Mesothelial cell of epicardium (in vitro differentiated cells): ENCODE results near the gene PTPRG. TPM values are rescaled to one million over a fixed set of nuclear protein-coding genes. Genes with fewer than 3 reads are reported as not detected.
A peak's percentile ranks its signal among the peaks of the same experiment; 100 is the strongest.

Experiments
- DNase-seq, 2 experiments: peaks; one replicate each; pipeline ENCODE4 v3.0.0; 2021; ENCODE audit warnings: low spot score in 2 of 2; ENCODE audit not compliant: unreplicated experiment in 2 of 2
- H3K27ac Mint-ChIP-seq: 2 replicates; pipeline ENCODE4 v1.8.0; 2021; ENCODE audit warnings: mixed read lengths
- H3K27me3 Mint-ChIP-seq: 2 replicates; pipeline ENCODE4 v1.8.0; 2021; ENCODE audit warnings: low read depth, mixed read lengths
- H3K36me3 Mint-ChIP-seq: 2 replicates; pipeline ENCODE4 v1.8.0; 2021; ENCODE audit warnings: mixed read lengths
- H3K4me1 Mint-ChIP-seq: 2 replicates; pipeline ENCODE4 v1.8.0; 2021; ENCODE audit warnings: mixed read lengths
- H3K4me3 Mint-ChIP-seq: 2 replicates; pipeline ENCODE4 v1.8.0; 2021; ENCODE audit warnings: mild to moderate bottlenecking, moderate library complexity, mixed read lengths
- H3K9me3 Mint-ChIP-seq: 2 replicates; pipeline ENCODE4 v1.8.0; 2021; ENCODE audit warnings: mixed read lengths
- total RNA-seq: library from RNA; stranded (reverse); gene quantifications from 3 replicates; pipeline ENCODE4 v1.2.1, GENCODE V29; 2021
- TF ChIP-seq, protein P1 (sequence below): fragments of 200-600 bp; sonication (generic); IDR thresholded peaks from one replicate; pipeline ENCODE4 v1.5.0; 2021; ENCODE audit warnings: antibody characterized with exemption; ENCODE audit not compliant: unreplicated experiment

The PTPRG gene
- total RNA-seq, 1 donor from 2014 or later, result 40.4 TPM

DNA sequence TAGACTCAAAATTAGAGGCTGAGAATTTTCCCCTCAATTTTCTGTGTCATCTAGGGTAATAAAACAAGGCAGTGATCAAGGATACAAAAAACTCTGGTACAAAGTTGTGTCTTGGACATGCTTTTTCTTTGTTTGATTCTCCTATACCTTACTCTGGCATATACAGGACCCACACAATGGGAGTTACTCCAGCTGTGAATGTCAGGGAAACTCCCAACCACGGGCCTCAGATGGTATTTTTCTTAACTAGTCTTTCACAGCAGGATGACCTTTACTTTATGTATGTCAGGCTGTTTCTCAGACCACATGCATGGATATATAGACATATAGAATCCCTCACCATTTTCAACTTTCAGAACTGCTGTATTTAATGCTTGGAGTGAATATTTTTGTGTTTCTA is 770.6 kb downstream of the PTPRG start:
- Mint-ChIP-seq H3K36me3 (no peaks in the 10 kb centered on the region), H3K4me1 (peaks cover 2% of the 10 kb centered on the region), H3K9me3 (no peaks in the 10 kb centered on the region), H3K4me3 (no peak overlapping the region), H3K27ac (no peak overlapping the region), H3K27me3 (no peaks in the 10 kb centered on the region)
- TF ChIP-seq, protein P1, sequence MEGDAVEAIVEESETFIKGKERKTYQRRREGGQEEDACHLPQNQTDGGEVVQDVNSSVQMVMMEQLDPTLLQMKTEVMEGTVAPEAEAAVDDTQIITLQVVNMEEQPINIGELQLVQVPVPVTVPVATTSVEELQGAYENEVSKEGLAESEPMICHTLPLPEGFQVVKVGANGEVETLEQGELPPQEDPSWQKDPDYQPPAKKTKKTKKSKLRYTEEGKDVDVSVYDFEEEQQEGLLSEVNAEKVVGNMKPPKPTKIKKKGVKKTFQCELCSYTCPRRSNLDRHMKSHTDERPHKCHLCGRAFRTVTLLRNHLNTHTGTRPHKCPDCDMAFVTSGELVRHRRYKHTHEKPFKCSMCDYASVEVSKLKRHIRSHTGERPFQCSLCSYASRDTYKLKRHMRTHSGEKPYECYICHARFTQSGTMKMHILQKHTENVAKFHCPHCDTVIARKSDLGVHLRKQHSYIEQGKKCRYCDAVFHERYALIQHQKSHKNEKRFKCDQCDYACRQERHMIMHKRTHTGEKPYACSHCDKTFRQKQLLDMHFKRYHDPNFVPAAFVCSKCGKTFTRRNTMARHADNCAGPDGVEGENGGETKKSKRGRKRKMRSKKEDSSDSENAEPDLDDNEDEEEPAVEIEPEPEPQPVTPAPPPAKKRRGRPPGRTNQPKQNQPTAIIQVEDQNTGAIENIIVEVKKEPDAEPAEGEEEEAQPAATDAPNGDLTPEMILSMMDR, result no peak
- no peak for DNase-seq

DNA sequence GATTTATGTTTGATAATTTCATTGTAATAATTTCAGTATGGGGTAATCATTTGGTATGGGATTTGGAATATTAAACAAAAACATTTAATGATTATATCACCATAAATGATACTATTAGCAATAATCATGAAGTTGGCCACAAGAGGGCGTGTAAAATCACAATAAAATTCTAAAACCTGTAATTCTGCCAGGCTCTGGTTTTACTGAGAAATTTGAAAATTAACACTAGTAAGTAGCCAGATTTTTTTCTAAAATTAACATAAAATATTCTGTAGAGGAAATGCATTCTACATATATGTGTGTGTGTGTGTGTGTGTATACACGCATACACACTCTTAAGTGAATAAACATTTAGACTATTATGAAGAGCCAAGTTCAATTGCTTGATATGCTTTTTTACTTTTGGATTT is 771.5 kb downstream of the PTPRG start:
- TF ChIP-seq, protein P1, result peak; percentile 82
- no peak for DNase-seq
- Mint-ChIP-seq H3K27ac (no peak overlapping the region), H3K36me3 (no peaks in the 10 kb centered on the region), H3K4me1 (peaks cover 2% of the 10 kb centered on the region), H3K9me3 (no peaks in the 10 kb centered on the region), H3K4me3 (no peak overlapping the region), H3K27me3 (peaks cover 4% of the 10 kb centered on the region)

DNA sequence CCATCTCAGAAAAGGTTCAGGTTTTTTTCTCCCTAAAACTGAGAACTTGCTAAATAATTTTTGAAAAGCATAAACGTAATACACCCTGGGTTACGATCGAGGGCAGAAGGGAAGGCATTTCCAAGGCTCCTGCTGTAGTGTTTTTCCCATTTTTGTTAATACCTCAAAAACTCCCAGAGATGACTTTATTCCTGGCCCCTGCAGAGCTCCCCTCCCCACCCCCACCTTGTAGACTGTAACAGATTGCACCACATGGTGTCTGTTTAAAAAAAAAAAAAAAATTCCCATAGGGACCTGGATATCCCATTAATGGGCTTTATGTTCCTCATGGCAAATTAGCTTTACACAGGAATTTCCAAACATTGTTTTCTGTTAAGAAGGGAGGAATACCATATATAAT is 773.8 kb downstream of the PTPRG start:
- H3K27me3 Mint-ChIP-seq, result peaks cover 9% of the 10 kb centered on the region
- DNase-seq, result no peak
- H3K4me3 Mint-ChIP-seq, result no peak overlapping the region
- no peaks in the 10 kb centered on the region for H3K9me3 Mint-ChIP-seq
- no peaks in the 10 kb centered on the region for H3K36me3 Mint-ChIP-seq
- peaks cover 2% of the 10 kb centered on the region for H3K4me1 Mint-ChIP-seq
- no peak overlapping the region for H3K27ac Mint-ChIP-seq
- TF ChIP-seq, protein P1, result no peak

DNA sequence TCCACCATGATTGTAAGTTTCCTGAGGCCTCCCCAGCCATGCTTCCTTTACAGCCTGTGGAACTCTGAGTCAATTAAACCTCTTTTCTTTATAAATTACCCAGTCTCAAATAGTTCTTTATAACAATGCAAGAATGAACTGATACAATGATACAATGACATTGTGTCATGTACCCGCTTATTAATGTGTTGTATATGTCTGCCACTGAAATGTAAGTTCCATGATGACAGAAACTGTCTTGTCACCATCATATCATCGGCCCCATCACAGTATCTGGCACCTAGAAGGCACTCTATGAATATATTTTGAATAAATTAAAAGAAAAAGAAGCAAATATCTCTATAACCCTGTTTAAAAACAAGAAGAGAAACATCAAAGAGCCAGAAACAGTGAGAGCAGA is 782.4 kb downstream of the PTPRG start:
- Mint-ChIP-seq H3K27me3 (peaks cover 52% of the 10 kb centered on the region), H3K9me3 (no peaks in the 10 kb centered on the region), H3K4me1 (no peaks in the 10 kb centered on the region), H3K4me3 (no peak overlapping the region), H3K36me3 (no peaks in the 10 kb centered on the region), H3K27ac (no peak overlapping the region)
- DNase-seq, result no peak
- TF ChIP-seq, protein P1, result no peak
